B cell (primary cell): ENCODE data around the gene GNB1. TPM values are rescaled to one million over a fixed set of nuclear protein-coding genes. Genes with fewer than 3 reads are reported as not detected.

Experiments used
- ATAC-seq: fragments of 200-7000 bp; cut with Tn5 transposase; one replicate; pipeline ENCODE4 v1.10.0; 2021; ENCODE audit warnings: low read depth, mild to moderate bottlenecking, moderate number of reproducible peaks, moderate library complexity
- CTCF ChIA-PET: fragments of 350-600 bp; sonication (Branson Sonifier 250); formaldehyde crosslinking; loops from one replicate; lab custom pipeline; 2021; ENCODE audit warnings: antibody characterized with exemption, inconsistent platforms; lab: Charles Lee
- POLR2A ChIA-PET: fragments of 350-600 bp; sonication (Branson Sonifier 250); formaldehyde crosslinking; loops from one replicate; lab custom pipeline; 2021; ENCODE audit warnings: antibody characterized with exemption; lab: Charles Lee
- DNase-seq: peaks from one replicate; pipeline ENCODE4 v3.0.0; 2013
- H2AFZ ChIP-seq: 2 replicates; pipeline ENCODE4 v1.6.1; 2012; ENCODE audit warnings: mild to moderate bottlenecking, low read depth, low read length; ENCODE audit not compliant: insufficient read depth, poor library complexity, severe bottlenecking
- H3K27ac ChIP-seq, 2 donors: 1 replicate in 1 of 2; 2 replicates in 1 of 2; pipeline ENCODE4 v1.5.1; 2012 to 2013; ENCODE audit warnings: low read length in 2 of 2, mild to moderate bottlenecking in 2 of 2, moderate library complexity in 1 of 2
- H3K27me3 ChIP-seq, 4 experiments: fragments of 200-600 bp in 1 of 4; sonication (generic) in 1 of 4; replicated peaks in 1 of 4; 1 replicate in 2 of 4; 2 replicates in 2 of 4; pipeline versions ENCODE4 v1.6.1 to v1.7.0; 2013 to 2016; ENCODE audit warnings: low read length in 3 of 4, mild to moderate bottlenecking in 2 of 4, mixed read lengths in 1 of 4, moderate library complexity in 1 of 4; ENCODE audit not compliant: insufficient read depth in 4 of 4, control insufficient read depth in 3 of 4; ENCODE audit errors: control extremely low read depth in 1 of 4
- H3K36me3 ChIP-seq, 2 experiments: replicated peaks in 1 of 2; 1 replicate in 1 of 2; 2 replicates in 1 of 2; pipeline versions ENCODE4 v1.6.1 to v1.7.1; 2013; ENCODE audit warnings: low read length in 1 of 2; ENCODE audit not compliant: insufficient read depth in 2 of 2, control insufficient read depth in 1 of 2; ENCODE audit errors: control extremely low read depth in 1 of 2, extremely low read depth in 1 of 2
- H3K4me1 ChIP-seq, 2 donors: fragments of 200-600 bp in 1 of 2; sonication (generic) in 1 of 2; 1 replicate in 1 of 2; 2 replicates in 1 of 2; pipeline versions ENCODE4 v1.5.1 to v1.6.1; 2013 to 2017; ENCODE audit warnings: low read length in 2 of 2; ENCODE audit not compliant: control insufficient read depth in 2 of 2, insufficient read depth in 2 of 2
- H3K4me2 ChIP-seq: replicated peaks from 2 replicates; pipeline ENCODE3; 2012; ENCODE audit warnings: mild to moderate bottlenecking, low read depth, low read length; ENCODE audit not compliant: poor library complexity, severe bottlenecking
- H3K4me3 ChIP-seq, 5 experiments: fragments of 200-600 bp in 1 of 5; sonication (generic) in 1 of 5; 1 replicate in 3 of 5; 2 replicates in 2 of 5; pipeline versions ENCODE4 v1.5.1 to v1.7.0; 2011 to 2016; ENCODE audit warnings: low read length in 4 of 5, mild to moderate bottlenecking in 4 of 5, low read depth in 2 of 5, control low read depth in 1 of 5, moderate library complexity in 1 of 5; ENCODE audit not compliant: insufficient read depth in 1 of 5; ENCODE audit errors: control extremely low read depth in 1 of 5, extremely low read depth in 1 of 5
- H3K79me2 ChIP-seq: fragments of 200-600 bp; sonication (generic); one replicate; pipeline ENCODE4 v1.6.0; 2016; ENCODE audit warnings: low read length; ENCODE audit not compliant: control insufficient read depth, insufficient read depth
- H3K9ac ChIP-seq: fragments of 200-600 bp; sonication (generic); 2 replicates; pipeline ENCODE4 v1.6.1; 2017; ENCODE audit warnings: mild to moderate bottlenecking, low read length, moderate library complexity
- H3K9me3 ChIP-seq, 3 donors: one replicate each; pipeline versions ENCODE4 v1.6.1 to v1.7.1; 2013; ENCODE audit warnings: low read length in 2 of 3; ENCODE audit not compliant: control insufficient read depth in 2 of 3, insufficient read depth in 1 of 3; ENCODE audit errors: control extremely low read depth in 1 of 3
- H4K20me1 ChIP-seq: 2 replicates; pipeline ENCODE4 v1.6.0; 2012; ENCODE audit warnings: mild to moderate bottlenecking, low read length; ENCODE audit not compliant: insufficient read depth, control insufficient read depth, poor library complexity, severe bottlenecking
- H3K27ac Mint-ChIP-seq: one replicate; pipeline ENCODE4 v1.8.0; 2021; ENCODE audit warnings: mixed read lengths
- H3K27me3 Mint-ChIP-seq: one replicate; pipeline ENCODE4 v1.8.0; 2021; ENCODE audit warnings: mixed read lengths
- H3K4me1 Mint-ChIP-seq: one replicate; pipeline ENCODE4 v1.8.0; 2021; ENCODE audit warnings: mixed read lengths
- H3K4me3 Mint-ChIP-seq: one replicate; pipeline ENCODE4 v1.8.0; 2021; ENCODE audit warnings: mixed read lengths
- H3K9me3 Mint-ChIP-seq: one replicate; pipeline ENCODE4 v1.8.0; 2022; ENCODE audit warnings: mixed read lengths; ENCODE audit not compliant: insufficient read depth
- EZH2 ChIP-seq: IDR thresholded peaks from 2 replicates; pipeline ENCODE4 v1.6.1; 2012; ENCODE audit warnings: borderline replicate concordance, low read depth, mild to moderate bottlenecking, moderate library complexity, low read length; ENCODE audit not compliant: insufficient read depth, poor library complexity, severe bottlenecking
- WGBS: methylation state at CpG from one replicate; pipeline ENCODE4 v1.1.5; 2013; ENCODE audit warnings: missing lambda C conversion rate; ENCODE audit not compliant: insufficient coverage; 5-methylcytosine and 5-hydroxymethylcytosine counted together
- intact Hi-C: fragments of 100-400 bp; cut with micrococcal nuclease; formaldehyde crosslinking; loops from one replicate; pipeline ENCODE4 v1.10.0; 2022
- polyA plus RNA-seq: library from polyadenylated mRNA; depleted of rRNA; stranded (reverse); fragments of >200 nt; gene quantifications from 2 replicates; pipeline ENCODE4 v1.2.3, GENCODE V29; 2012
- total RNA-seq, 2 donors: library from RNA; stranded (reverse); fragments of 120-200 nt in 1 of 2; gene quantifications; 1 replicate in 1 of 2; 2 replicates in 1 of 2; pipeline versions ENCODE4 v1.2.3 to v1.2.4, GENCODE V29; 2013 to 2022
- TF ChIP-seq, protein P1 (sequence below): fragments of 200-600 bp; IDR thresholded peaks from one replicate; pipeline ENCODE4 v1.8.0; 2022; ENCODE audit warnings: antibody characterized with exemption, mild to moderate bottlenecking

Gene GNB1
- total and polyA plus RNA-seq, 2 donors (not counting 1 experiment from before 2014, with no cell fraction given), result 249 to 269 TPM

DNA sequence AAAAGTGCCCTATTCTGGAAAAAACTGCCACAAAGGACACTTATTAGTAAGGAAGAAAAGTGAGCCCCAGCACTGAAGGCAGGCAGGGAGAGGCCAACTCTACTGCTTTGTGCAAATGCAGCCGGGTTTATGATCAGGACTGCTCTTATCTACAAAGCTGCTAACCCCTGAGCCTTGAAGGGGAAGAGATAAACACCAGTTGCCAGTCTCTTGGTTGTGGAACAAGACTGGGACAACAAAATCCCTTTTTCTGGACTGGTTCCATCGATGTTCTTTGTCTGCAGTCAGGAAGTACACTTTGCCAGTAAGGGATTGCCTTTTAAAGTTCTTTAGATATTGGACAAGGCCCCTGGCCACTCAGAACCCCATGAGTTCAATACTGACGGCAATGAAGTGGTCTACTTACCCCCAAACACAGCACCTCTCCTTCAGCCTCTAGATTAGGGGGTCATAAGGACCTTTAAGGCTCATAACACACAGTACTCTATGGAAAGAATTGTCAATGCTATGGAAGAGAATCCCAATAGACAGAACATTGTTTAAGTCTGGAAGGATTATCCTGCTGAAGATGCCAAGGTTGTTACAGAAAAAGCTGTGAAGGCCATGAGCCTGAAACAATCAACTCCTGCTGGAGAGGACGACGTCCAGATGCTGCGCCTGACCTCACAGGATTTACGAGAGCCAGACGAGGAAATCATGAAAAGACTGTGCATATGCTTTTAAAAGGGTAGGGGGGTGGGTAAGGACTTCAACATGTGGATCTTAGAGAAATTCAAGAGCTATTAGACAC lies 43.6 kb downstream of the GNB1 start:
- H3K79me2 ChIP-seq, result peaks cover 100% of the 10 kb centered on the region
- no peak overlapping the region for H2AFZ ChIP-seq
- H3K9ac ChIP-seq, result no peak overlapping the region
- peaks cover 68% of the 10 kb centered on the region for H3K4me1 Mint-ChIP-seq
- intact Hi-C loops, result no loop called here
- no peaks in the 10 kb centered on the region for H3K9me3 Mint-ChIP-seq
- peak overlapping the region; percentile 55 for H3K4me3 Mint-ChIP-seq
- TF ChIP-seq EZH2, result no peak
- TF ChIP-seq, protein P1, sequence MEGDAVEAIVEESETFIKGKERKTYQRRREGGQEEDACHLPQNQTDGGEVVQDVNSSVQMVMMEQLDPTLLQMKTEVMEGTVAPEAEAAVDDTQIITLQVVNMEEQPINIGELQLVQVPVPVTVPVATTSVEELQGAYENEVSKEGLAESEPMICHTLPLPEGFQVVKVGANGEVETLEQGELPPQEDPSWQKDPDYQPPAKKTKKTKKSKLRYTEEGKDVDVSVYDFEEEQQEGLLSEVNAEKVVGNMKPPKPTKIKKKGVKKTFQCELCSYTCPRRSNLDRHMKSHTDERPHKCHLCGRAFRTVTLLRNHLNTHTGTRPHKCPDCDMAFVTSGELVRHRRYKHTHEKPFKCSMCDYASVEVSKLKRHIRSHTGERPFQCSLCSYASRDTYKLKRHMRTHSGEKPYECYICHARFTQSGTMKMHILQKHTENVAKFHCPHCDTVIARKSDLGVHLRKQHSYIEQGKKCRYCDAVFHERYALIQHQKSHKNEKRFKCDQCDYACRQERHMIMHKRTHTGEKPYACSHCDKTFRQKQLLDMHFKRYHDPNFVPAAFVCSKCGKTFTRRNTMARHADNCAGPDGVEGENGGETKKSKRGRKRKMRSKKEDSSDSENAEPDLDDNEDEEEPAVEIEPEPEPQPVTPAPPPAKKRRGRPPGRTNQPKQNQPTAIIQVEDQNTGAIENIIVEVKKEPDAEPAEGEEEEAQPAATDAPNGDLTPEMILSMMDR, result no peak
- no peaks in the 10 kb centered on the region for H3K27me3 Mint-ChIP-seq
- H3K4me1 ChIP-seq, result peaks cover 42 to 61% of the 10 kb centered on the region in 2 donors
- H3K27ac Mint-ChIP-seq, result peak overlapping the region; percentile 84
- H4K20me1 ChIP-seq, result peaks cover 80% of the 10 kb centered on the region
- POLR2A ChIA-PET, result interaction anchor here (0.8 kb wide), 1 partner anchor 62 kb away, joined by 11 read pairs; no protein-coding TSS in a partner anchor
- H3K36me3 ChIP-seq, result peaks cover 3 to 26% of the 10 kb centered on the region in 2 experiments
- DNase-seq (no peak), ATAC-seq (no peak)
- no peaks in the 10 kb centered on the region for H3K9me3 ChIP-seq
- WGBS, result 76% methylated on average over 7 of the region's 8 CpGs
- H3K27ac ChIP-seq, result peak overlapping the region; percentile 11 to 68
- CTCF ChIA-PET, result interaction anchor here (1.0 to 1.1 kb wide), 2 partner anchors 40 to 71 kb away, joined by 3 read pairs; no protein-coding TSS in a partner anchor
- H3K27me3 ChIP-seq, result no peaks in the 10 kb centered on the region
- no peak overlapping the region for H3K4me3 ChIP-seq
- H3K4me2 ChIP-seq, result peak overlapping the region; percentile 20
